ENCODE data around the gene SLC34A3.
A peak's percentile ranks its signal among the peaks of the same experiment; 100 is the strongest.

The SLC34A3 gene

GRCh38 chr9:137252555-137253506 lies 22.1 kb downstream of the SLC34A3 start:
- TF ChIP-seq CTCF (IDR thresholded peaks at IDR 0.05; ENCODE audit: low read length, missing control alignments), result no peak
- H3K4me3 ChIP-seq (replicated peaks; ENCODE audit: low read depth, low read length), result no peak overlapping the region
- DNase-seq (ENCODE audit: low read depth), result no peak

GRCh38 chr9:137253717-137254623 lies 23.3 kb downstream of the SLC34A3 start:
- peak overlapping the region; percentile 73 for H3K4me3 ChIP-seq (replicated peaks; ENCODE audit: low read depth, low read length)
- TF ChIP-seq CTCF (IDR thresholded peaks at IDR 0.05; ENCODE audit: low read length, missing control alignments), result no peak
- no peak for DNase-seq (ENCODE audit: low read depth)

GRCh38 chr9:137254624-137255447 lies 24.1 kb downstream of the SLC34A3 start, which contains the start of gene NELFB:
NELFB (plus strand) TSS chr9:137255327.
- no peak for TF ChIP-seq CTCF (IDR thresholded peaks at IDR 0.05; ENCODE audit: low read length, missing control alignments)
- peak within 1 kb of the TSS; percentile 84 for H3K4me3 ChIP-seq (replicated peaks; ENCODE audit: low read depth, low read length)
- peak; percentile 87 for DNase-seq (ENCODE audit: low read depth)

GRCh38 chr9:137255448-137256114 lies 24.9 kb downstream of the SLC34A3 start:
- TF ChIP-seq CTCF (IDR thresholded peaks at IDR 0.05; ENCODE audit: low read length, missing control alignments), result no peak

GRCh38 chr9:137256362-137256761 lies 25.7 kb downstream of the SLC34A3 start:
- DNase-seq (ENCODE audit: low read depth), result no peak
- peak overlapping the region; percentile 84 for H3K4me3 ChIP-seq (replicated peaks; ENCODE audit: low read depth, low read length)
- TF ChIP-seq CTCF (IDR thresholded peaks at IDR 0.05; ENCODE audit: low read length, missing control alignments), result no peak

More at GRCh38 chr9:137255448-137256114, 24.9 kb downstream of the SLC34A3 start:
- DNase-seq (ENCODE audit: low read depth), result peak; percentile 35
- H3K4me3 ChIP-seq (replicated peaks; ENCODE audit: low read depth, low read length), result peak overlapping the region; percentile 84

- peak overlapping the region; percentile 84 for H3K4me3 ChIP-seq (replicated peaks; ENCODE audit: low read depth, low read length)
- DNase-seq (ENCODE audit: low read depth), result no peak
- no peak for TF ChIP-seq CTCF (IDR thresholded peaks at IDR 0.05; ENCODE audit: low read length, missing control alignments)
These were observed 26.2 kb downstream of the SLC34A3 start for GRCh38 chr9:137256856-137257255.

Measured in fibroblast of pulmonary artery (primary cell).